Trophoblast cell (in vitro differentiated cells and primary cell): ENCODE data around the gene MEG3. TPM values are rescaled to one million over a fixed set of nuclear protein-coding genes. Genes with fewer than 3 reads are reported as not detected.

Experiments used
- DNase-seq, 2 donors: peaks; one replicate each; pipeline ENCODE4 v3.0.0-alpha.2; 2016
- H2AFZ ChIP-seq: 2 replicates; pipeline ENCODE4 v1.6.1; 2013; ENCODE audit warnings: low read length, moderate library complexity, mild to moderate bottlenecking; ENCODE audit not compliant: insufficient read depth, poor library complexity
- H2AK5ac ChIP-seq: 2 replicates; pipeline ENCODE4 v1.6.1; 2013; ENCODE audit warnings: mild to moderate bottlenecking, low read length
- H2BK120ac ChIP-seq: 2 replicates; pipeline ENCODE4 v1.6.1; 2013; ENCODE audit warnings: low read length, mild to moderate bottlenecking, moderate library complexity; ENCODE audit not compliant: insufficient read depth, poor library complexity
- H2BK12ac ChIP-seq: 2 replicates; pipeline ENCODE4 v1.6.1; 2013; ENCODE audit warnings: mild to moderate bottlenecking, low read length, moderate library complexity
- H2BK5ac ChIP-seq: 2 replicates; pipeline ENCODE4 v1.6.1; 2013; ENCODE audit warnings: low read length, low read depth, moderate library complexity, mild to moderate bottlenecking; ENCODE audit not compliant: poor library complexity
- H3K14ac ChIP-seq: 2 replicates; pipeline ENCODE4 v1.6.1; 2013; ENCODE audit warnings: mild to moderate bottlenecking, low read length
- H3K18ac ChIP-seq: 2 replicates; pipeline ENCODE4 v1.6.1; 2013; ENCODE audit warnings: mild to moderate bottlenecking, low read length
- H3K23ac ChIP-seq: 2 replicates; pipeline ENCODE4 v1.6.1; 2013; ENCODE audit warnings: low read length
- H3K27ac ChIP-seq: 2 replicates; pipeline ENCODE4 v1.5.1; 2013; ENCODE audit warnings: low read depth, mild to moderate bottlenecking, inconsistent platforms, low read length, moderate library complexity
- H3K27me3 ChIP-seq: 2 replicates; pipeline ENCODE4 v1.6.1; 2013; ENCODE audit warnings: inconsistent platforms, mild to moderate bottlenecking, low read length, moderate library complexity; ENCODE audit not compliant: insufficient read depth
- H3K36me3 ChIP-seq, 2 experiments: 1 replicate in 1 of 2; 2 replicates in 1 of 2; pipeline ENCODE4 v1.6.1; 2013; ENCODE audit warnings: low read length in 2 of 2, mild to moderate bottlenecking in 2 of 2, moderate library complexity in 1 of 2; ENCODE audit not compliant: insufficient read depth in 2 of 2, control insufficient read depth in 1 of 2
- H3K4ac ChIP-seq: 2 replicates; pipeline ENCODE4 v1.6.1; 2013; ENCODE audit warnings: low read depth, mild to moderate bottlenecking, low read length, moderate library complexity
- H3K4me1 ChIP-seq, 2 experiments: 1 replicate in 1 of 2; 2 replicates in 1 of 2; pipeline ENCODE4 v1.6.1; 2013; ENCODE audit warnings: low read length in 2 of 2, mild to moderate bottlenecking in 2 of 2, moderate library complexity in 1 of 2; ENCODE audit not compliant: insufficient read depth in 2 of 2, control insufficient read depth in 1 of 2
- H3K4me2 ChIP-seq: 2 replicates; pipeline ENCODE4 v1.6.1; 2013; ENCODE audit warnings: inconsistent platforms, mild to moderate bottlenecking, low read length, moderate library complexity
- H3K4me3 ChIP-seq: 2 replicates; pipeline ENCODE4 v1.5.1; 2013; ENCODE audit warnings: mild to moderate bottlenecking, low read depth, low read length, inconsistent platforms
- H3K79me1 ChIP-seq: one replicate; pipeline ENCODE4 v1.6.1; 2013; ENCODE audit warnings: low read length
- H3K79me2 ChIP-seq: 2 replicates; pipeline ENCODE4 v1.6.1; 2013; ENCODE audit warnings: low read length, mild to moderate bottlenecking; ENCODE audit not compliant: control insufficient read depth, insufficient read depth, poor library complexity
- H3K9ac ChIP-seq: 2 replicates; pipeline ENCODE4 v1.6.1; 2013; ENCODE audit warnings: mild to moderate bottlenecking, low read length
- H3K9me3 ChIP-seq: 2 replicates; pipeline ENCODE4 v1.6.1; 2013; ENCODE audit warnings: low read depth, mild to moderate bottlenecking, control low read depth, inconsistent platforms, low read length; ENCODE audit not compliant: insufficient read depth
- H4K12ac ChIP-seq: 2 replicates; pipeline ENCODE4 v1.6.1; 2013; ENCODE audit warnings: low read depth, mild to moderate bottlenecking, low read length, moderate library complexity
- H4K8ac ChIP-seq: 2 replicates; pipeline ENCODE4 v1.6.1; 2013; ENCODE audit warnings: low read depth, mild to moderate bottlenecking, low read length, moderate library complexity
- H4K91ac ChIP-seq: one replicate; pipeline ENCODE4 v1.6.1; 2013; ENCODE audit warnings: low read depth, mild to moderate bottlenecking, low read length, moderate library complexity
- WGBS: extraction: QIAGEN DNeasy Blood & Tissue Kit; methylation state at CpG from one replicate; pipeline ENCODE4 v1.1.7; 2013; ENCODE audit warnings: missing lambda C conversion rate; ENCODE audit not compliant: insufficient read length, insufficient coverage; ENCODE audit errors: extremely low coverage; 5-methylcytosine and 5-hydroxymethylcytosine counted together
- polyA plus RNA-seq: library from polyadenylated mRNA; stranded (reverse); fragments of 200-250 nt; gene quantifications from 2 replicates; pipeline ENCODE4 v1.2.3, GENCODE V29; 2013

Gene MEG3
- 0.18 and 0.23 TPM in 2 replicates for polyA plus RNA-seq

DNA sequence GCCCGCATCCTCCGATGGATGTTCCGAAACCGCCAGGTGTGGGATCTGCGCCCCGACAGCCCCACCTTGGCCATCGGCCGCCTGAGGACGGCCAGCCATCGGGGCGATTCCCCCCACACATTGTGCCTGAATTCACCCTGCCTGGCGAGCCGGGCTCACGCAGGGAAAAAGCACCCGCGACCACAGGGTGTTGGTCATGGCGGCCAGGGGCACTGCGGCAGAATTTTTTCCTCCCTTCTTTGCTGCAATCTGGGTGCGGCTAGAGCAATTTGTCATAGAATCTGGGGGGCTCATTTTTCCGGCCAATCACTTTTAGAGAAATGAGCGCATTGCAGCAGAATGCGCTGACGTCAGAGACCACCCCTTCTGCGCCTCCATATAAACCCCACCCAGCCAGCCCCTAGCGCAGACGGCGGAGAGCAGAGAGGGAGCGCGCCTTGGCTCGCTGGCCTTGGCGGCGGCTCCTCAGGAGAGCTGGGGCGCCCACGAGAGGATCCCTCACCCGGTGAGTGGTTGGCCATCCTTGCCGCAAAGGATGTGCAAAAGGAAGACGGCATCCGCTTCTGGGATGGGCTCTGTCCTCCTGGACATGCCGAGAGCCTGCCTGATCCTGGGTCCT is at the start of gene MEG3:
Gene MEG3 (plus strand): TSS at position 406 of the 619 bp plus-strand sequence.
- no peaks in the 10 kb centered on the region for H3K36me3 ChIP-seq
- H3K79me1 ChIP-seq: no peaks in the 10 kb centered on the region
- H4K12ac ChIP-seq: no peak within 1 kb of the TSS
- peaks cover 24% of the 10 kb centered on the region for H3K9me3 ChIP-seq
- H3K79me2 ChIP-seq: no peaks in the 10 kb centered on the region
- no peak within 1 kb of the TSS for H4K91ac ChIP-seq
- H3K4ac ChIP-seq: no peak within 1 kb of the TSS
- WGBS: no CpG with 5 or more reads among the region's 39 CpGs
- no peak within 1 kb of the TSS for H3K23ac ChIP-seq
- no peak within 1 kb of the TSS for H3K18ac ChIP-seq
- no peak within 1 kb of the TSS for H3K14ac ChIP-seq
- no peak within 1 kb of the TSS for H3K4me3 ChIP-seq
- no peak within 1 kb of the TSS for H4K8ac ChIP-seq
- no peak within 1 kb of the TSS for H2BK12ac ChIP-seq
- no peaks in the 10 kb centered on the region for H3K27me3 ChIP-seq
- H2AFZ ChIP-seq: no peak within 1 kb of the TSS
- H2AK5ac ChIP-seq: no peak within 1 kb of the TSS
- DNase-seq: no peak
- H2BK120ac ChIP-seq: no peak within 1 kb of the TSS
- no peak within 1 kb of the TSS for H3K4me2 ChIP-seq
- no peak within 1 kb of the TSS for H2BK5ac ChIP-seq
- H3K9ac ChIP-seq: no peak within 1 kb of the TSS
- no peaks in the 10 kb centered on the region for H3K4me1 ChIP-seq
- H3K27ac ChIP-seq: no peak within 1 kb of the TSS

DNA sequence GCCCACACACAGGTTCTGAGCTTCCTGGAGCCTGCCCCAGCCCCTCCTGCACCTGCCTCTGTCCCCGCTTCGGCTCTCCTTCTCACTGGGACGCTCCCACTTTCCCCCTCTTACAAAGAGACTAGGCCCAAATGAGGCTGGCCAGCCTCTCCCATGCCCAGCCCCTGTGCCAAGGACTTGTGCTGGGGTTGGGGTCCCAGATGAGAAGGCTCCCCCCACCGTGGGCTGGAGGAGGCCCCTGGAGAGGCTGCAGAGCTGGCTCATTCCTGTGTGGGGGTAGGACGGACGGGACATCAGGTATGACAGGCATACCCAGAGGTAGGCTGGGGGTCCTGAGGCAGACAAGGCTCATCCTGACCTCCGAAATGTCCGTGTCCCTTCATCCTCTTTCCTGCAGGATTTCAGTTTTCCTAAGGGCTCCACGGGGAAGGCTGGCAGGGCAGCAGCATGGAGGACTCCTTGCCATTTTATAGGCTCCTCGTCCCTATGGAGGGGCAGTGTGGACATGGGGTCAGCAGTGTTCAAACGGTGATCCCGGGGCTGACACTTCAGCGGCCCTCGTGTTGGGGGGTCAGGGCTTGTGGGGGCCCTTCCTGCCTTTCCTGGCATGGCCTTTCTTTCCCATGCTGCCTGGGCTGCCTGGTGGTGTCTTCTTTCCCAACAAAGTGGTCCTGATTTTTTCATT is 49.1 kb upstream of the MEG3 start:
- Histone ChIP-seq H3K36me3 (no peaks in the 10 kb centered on the region), H4K91ac (no peak overlapping the region), H2BK5ac (no peak overlapping the region), H4K12ac (no peak overlapping the region), H2AK5ac (no peak overlapping the region), H3K27me3 (no peaks in the 10 kb centered on the region), H3K4me2 (no peak overlapping the region), H3K18ac (no peak overlapping the region), H2BK12ac (no peak overlapping the region), H3K79me1 (no peaks in the 10 kb centered on the region), H3K9ac (no peak overlapping the region), H3K9me3 (peaks cover 2% of the 10 kb centered on the region), H3K23ac (no peak overlapping the region), H3K14ac (no peak overlapping the region), H3K79me2 (no peaks in the 10 kb centered on the region), H3K27ac (no peak overlapping the region), H3K4me3 (no peak overlapping the region), H4K8ac (no peak overlapping the region), H2AFZ (no peak overlapping the region), H3K4ac (no peak overlapping the region), H3K4me1 (peaks cover 0 to 3% of the 10 kb centered on the region in 2 experiments), H2BK120ac (no peak overlapping the region)
- no peak for DNase-seq
- no CpG with 5 or more reads among the region's 14 CpGs for WGBS

DNA sequence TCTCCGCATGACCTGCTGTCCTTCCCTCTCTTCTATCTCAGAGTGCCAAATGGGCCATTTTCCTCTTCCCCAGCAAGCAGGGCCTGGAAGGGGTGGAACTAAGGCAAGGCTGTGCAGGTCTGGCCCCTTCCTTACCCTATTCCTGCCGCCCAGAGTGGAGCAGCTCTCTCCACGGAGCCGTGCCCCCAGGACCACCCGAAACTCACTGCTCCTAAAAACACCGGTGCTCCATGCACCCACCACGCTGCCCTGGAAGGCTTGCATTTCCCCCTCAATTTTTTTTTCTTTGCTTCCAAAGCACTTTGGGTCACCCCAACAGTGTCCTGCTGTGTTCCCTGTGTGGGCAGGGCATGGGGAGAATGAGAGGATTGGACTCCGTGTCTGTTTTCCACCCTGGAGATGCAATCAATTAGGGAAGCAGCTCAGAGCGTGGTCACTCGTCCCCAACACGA is 48.5 kb upstream of the MEG3 start:
- no peak for DNase-seq

GRCh38 chr14:100777818-100778525 is 47.9 kb upstream of the MEG3 start:
- Histone ChIP-seq H3K14ac (no peak overlapping the region), H3K36me3 (no peaks in the 10 kb centered on the region), H2BK12ac (no peak overlapping the region), H4K12ac (no peak overlapping the region), H2BK120ac (no peak overlapping the region), H3K27ac (no peak overlapping the region), H3K4me2 (no peak overlapping the region), H3K18ac (no peak overlapping the region), H4K8ac (no peak overlapping the region), H3K23ac (no peak overlapping the region), H3K79me2 (no peaks in the 10 kb centered on the region), H3K27me3 (no peaks in the 10 kb centered on the region), H2AK5ac (no peak overlapping the region), H3K4me1 (peaks cover 0 to 3% of the 10 kb centered on the region in 2 experiments), H4K91ac (no peak overlapping the region), H3K9me3 (peaks cover 2% of the 10 kb centered on the region), H3K9ac (no peak overlapping the region), H3K4ac (no peak overlapping the region), H3K4me3 (no peak overlapping the region), H2BK5ac (no peak overlapping the region), H2AFZ (no peak overlapping the region), H3K79me1 (no peaks in the 10 kb centered on the region)
- no peak for DNase-seq
- WGBS: no CpG with 5 or more reads among the region's 22 CpGs

More for the DNA sequence above, 48.5 kb upstream of the MEG3 start:
- no peaks in the 10 kb centered on the region for H3K79me1 ChIP-seq
- no peak overlapping the region for H3K4me3 ChIP-seq
- no peak overlapping the region for H4K91ac ChIP-seq
- peaks cover 0 to 3% of the 10 kb centered on the region in 2 experiments for H3K4me1 ChIP-seq
- H3K79me2 ChIP-seq: no peaks in the 10 kb centered on the region
- H3K4ac ChIP-seq: no peak overlapping the region
- no peak overlapping the region for H3K27ac ChIP-seq
- H2BK120ac ChIP-seq: no peak overlapping the region
- no peak overlapping the region for H3K4me2 ChIP-seq
- WGBS: no CpG with 5 or more reads among the region's 11 CpGs
- H3K23ac ChIP-seq: no peak overlapping the region
- no peak overlapping the region for H4K8ac ChIP-seq
- H2AFZ ChIP-seq: no peak overlapping the region
- no peak overlapping the region for H2BK5ac ChIP-seq
- H3K27me3 ChIP-seq: no peaks in the 10 kb centered on the region
- H3K9ac ChIP-seq: no peak overlapping the region
- no peak overlapping the region for H4K12ac ChIP-seq
- no peak overlapping the region for H3K14ac ChIP-seq
- H3K18ac ChIP-seq: no peak overlapping the region
- H2BK12ac ChIP-seq: no peak overlapping the region
- H3K9me3 ChIP-seq: peaks cover 2% of the 10 kb centered on the region
- H2AK5ac ChIP-seq: no peak overlapping the region
- no peaks in the 10 kb centered on the region for H3K36me3 ChIP-seq
